Stimulated activated CD4-positive, alpha-beta T cell treated with anti-CD3 and anti-CD28 coated beads, Interleukin-15, amount 100 ng/mL, for 48 hours (primary cell): Measurements from ENCODE around the gene KRT4.
"Not testable (repeated sequence)": the region's sequence is repeated elsewhere in the genome, so short reads cannot be mapped to it uniquely, and the experiment has no call there.

ENCODE experiments used
- DNase-seq, 2 donors: peaks; one replicate each; pipeline ENCODE4 v3.0.0-alpha.2; 2020; ENCODE audit warnings: low read depth in 2 of 2

The KRT4 gene

GRCh38 chr12:52813885-52814709 is at the start of gene KRT4:
Gene KRT4 (minus strand): TSS chr12:52814116. CDS start chr12:52814058, 58 bp downstream.
- DNase-seq: no peak

- no peak for DNase-seq
These were observed 48.1 kb upstream of the KRT4 start for GRCh38 chr12:52862023-52862422.

GRCh38 chr12:52861511-52861910 is 47.6 kb upstream of the KRT4 start:
- no peak for DNase-seq

GRCh38 chr12:52860102-52860823 is 46.3 kb upstream of the KRT4 start:
- DNase-seq: no peak

GRCh38 chr12:52857500-52857899 is 43.6 kb upstream of the KRT4 start:
- no peak for DNase-seq

- DNase-seq: no peak
These were observed 42.9 kb upstream of the KRT4 start for GRCh38 chr12:52856787-52857186.

- DNase-seq: not testable (repeated sequence)
These were observed 42.2 kb upstream of the KRT4 start for GRCh38 chr12:52856077-52856476.

GRCh38 chr12:52851787-52852186 is 37.9 kb upstream of the KRT4 start:
- no peak for DNase-seq

- DNase-seq: no peak
These were observed 36.8 kb upstream of the KRT4 start for GRCh38 chr12:52850681-52851080.

GRCh38 chr12:52849511-52849910 is 35.6 kb upstream of the KRT4 start:
- DNase-seq: no peak

GRCh38 chr12:52848661-52849255 is 34.8 kb upstream of the KRT4 start, which contains the start of gene KRT78:
Gene KRT78 (minus strand): TSS chr12:52848994. CDS start chr12:52848930, 64 bp downstream.
- DNase-seq: no peak

- no peak for DNase-seq
These were observed 33.6 kb upstream of the KRT4 start for GRCh38 chr12:52847335-52848102.

- DNase-seq: no peak
These were observed 32.5 kb upstream of the KRT4 start for GRCh38 chr12:52846356-52846970.

GRCh38 chr12:52845946-52846345 is 32.0 kb upstream of the KRT4 start:
- DNase-seq: no peak

- DNase-seq: no peak
These were observed 30.5 kb upstream of the KRT4 start for GRCh38 chr12:52844386-52844785.

GRCh38 chr12:52839436-52840105 is 25.7 kb upstream of the KRT4 start:
- DNase-seq: no peak

- DNase-seq: no peak
These were observed 24.9 kb upstream of the KRT4 start for GRCh38 chr12:52838609-52839435.

GRCh38 chr12:52837781-52838608 is 24.1 kb upstream of the KRT4 start:
- DNase-seq: no peak

- no peak for DNase-seq
These were observed 23.5 kb upstream of the KRT4 start for GRCh38 chr12:52837413-52837741.
